Progenitor cell of endocrine pancreas (in vitro differentiated cells): ENCODE measurements around the gene THOP1. TPM values are rescaled to one million over a fixed set of nuclear protein-coding genes. Genes with fewer than 3 reads are reported as not detected.
A peak's percentile ranks its signal among the peaks of the same experiment; 100 is the strongest.

Experiments
- DNase-seq: peaks from one replicate; pipeline ENCODE4 v3.0.0; 2021; ENCODE audit warnings: low spot score; ENCODE audit not compliant: unreplicated experiment
- H3K27ac Mint-ChIP-seq: 2 replicates; pipeline ENCODE4 v1.8.0; 2021; ENCODE audit warnings: mild to moderate bottlenecking, moderate library complexity, mixed read lengths
- H3K27me3 Mint-ChIP-seq: 2 replicates; pipeline ENCODE4 v1.8.0; 2021; ENCODE audit warnings: mixed read lengths
- H3K36me3 Mint-ChIP-seq: 2 replicates; pipeline ENCODE4 v1.8.0; 2022; ENCODE audit warnings: mixed read lengths; ENCODE audit not compliant: insufficient read depth
- H3K4me1 Mint-ChIP-seq: 2 replicates; pipeline ENCODE4 v1.8.0; 2021; ENCODE audit warnings: low read depth, mixed read lengths
- H3K4me3 Mint-ChIP-seq: 2 replicates; pipeline ENCODE4 v1.8.0; 2021; ENCODE audit warnings: low read depth, mild to moderate bottlenecking, moderate library complexity, mixed read lengths
- H3K9me3 Mint-ChIP-seq: 2 replicates; pipeline ENCODE4 v1.8.0; 2021; ENCODE audit warnings: low read depth, mixed read lengths
- CTCF ChIP-seq: fragments of 200-600 bp; sonication (generic); IDR thresholded peaks from one replicate; pipeline ENCODE4 v1.5.0; 2021; ENCODE audit warnings: antibody characterized with exemption, mild to moderate bottlenecking; ENCODE audit not compliant: unreplicated experiment
- total RNA-seq: library from RNA; stranded (reverse); gene quantifications from 2 replicates; pipeline ENCODE4 v1.2.1, GENCODE V29; 2021

THOP1 gene
- total RNA-seq, 1 donor from 2014 or later: 108 TPM

- H3K9me3 Mint-ChIP-seq: peaks cover 14% of the 10 kb centered on the region
- H3K4me3 Mint-ChIP-seq: no peak overlapping the region
- no peak overlapping the region for H3K27ac Mint-ChIP-seq
- no peak for TF ChIP-seq CTCF
- no peaks in the 10 kb centered on the region for H3K27me3 Mint-ChIP-seq
- no peak for DNase-seq
- H3K4me1 Mint-ChIP-seq: peaks cover 3% of the 10 kb centered on the region
- H3K36me3 Mint-ChIP-seq: peaks cover 40% of the 10 kb centered on the region
Observed at GRCh38 chr19:2824129-2824528, 38.8 kb downstream of the THOP1 start.

- DNase-seq: no peak
- Mint-ChIP-seq H3K4me3 (no peak overlapping the region), H3K9me3 (peaks cover 26% of the 10 kb centered on the region), H3K27ac (no peak overlapping the region), H3K27me3 (no peaks in the 10 kb centered on the region), H3K4me1 (no peaks in the 10 kb centered on the region), H3K36me3 (peaks cover 60% of the 10 kb centered on the region)
- no peak for TF ChIP-seq CTCF
Observed at GRCh38 chr19:2827022-2827421, 41.7 kb downstream of the THOP1 start.

GRCh38 chr19:2827840-2828489 lies 42.7 kb downstream of the THOP1 start:
- no peak for DNase-seq
- H3K4me1 Mint-ChIP-seq: no peaks in the 10 kb centered on the region
- peaks cover 30% of the 10 kb centered on the region for H3K9me3 Mint-ChIP-seq
- H3K27ac Mint-ChIP-seq: no peak overlapping the region
- TF ChIP-seq CTCF: no peak
- no peak overlapping the region for H3K4me3 Mint-ChIP-seq
- peaks cover 69% of the 10 kb centered on the region for H3K36me3 Mint-ChIP-seq
- H3K27me3 Mint-ChIP-seq: no peaks in the 10 kb centered on the region

GRCh38 chr19:2834294-2834871 lies 49.1 kb downstream of the THOP1 start:
- no peaks in the 10 kb centered on the region for H3K27me3 Mint-ChIP-seq
- peak overlapping the region; percentile 78 for H3K27ac Mint-ChIP-seq
- H3K36me3 Mint-ChIP-seq: peaks cover 76% of the 10 kb centered on the region
- no peak for DNase-seq
- H3K4me3 Mint-ChIP-seq: no peak overlapping the region
- H3K9me3 Mint-ChIP-seq: peaks cover 45% of the 10 kb centered on the region
- TF ChIP-seq CTCF: no peak
- H3K4me1 Mint-ChIP-seq: no peaks in the 10 kb centered on the region

GRCh38 chr19:2837430-2837829 lies 52.1 kb downstream of the THOP1 start:
- no peak for TF ChIP-seq CTCF
- H3K36me3 Mint-ChIP-seq: peaks cover 58% of the 10 kb centered on the region

More at GRCh38 chr19:2837430-2837829, 52.1 kb downstream of the THOP1 start:
- H3K4me3 Mint-ChIP-seq: no peak overlapping the region
- no peak overlapping the region for H3K27ac Mint-ChIP-seq
- H3K9me3 Mint-ChIP-seq: peaks cover 35% of the 10 kb centered on the region
- peaks cover 4% of the 10 kb centered on the region for H3K4me1 Mint-ChIP-seq
- no peak for DNase-seq
- no peaks in the 10 kb centered on the region for H3K27me3 Mint-ChIP-seq
